ES-I3 (cell line): ENCODE measurements around the gene CALML4.

Experiments
- H3K36me3 ChIP-seq: 2 replicates; pipeline ENCODE4 v1.6.1; 2013; ENCODE audit warnings: mild to moderate bottlenecking, low read length, control low read depth, moderate library complexity; ENCODE audit not compliant: insufficient read depth
- H3K4me1 ChIP-seq: 2 replicates; pipeline ENCODE4 v1.6.1; 2013; ENCODE audit warnings: mild to moderate bottlenecking, control low read depth, low read length; ENCODE audit not compliant: insufficient read depth
- H3K9ac ChIP-seq: 2 replicates; pipeline ENCODE4 v1.6.1; 2013; ENCODE audit warnings: low read depth, mild to moderate bottlenecking, low read length, moderate library complexity
- H3K9me3 ChIP-seq: 2 replicates; pipeline ENCODE4 v1.6.1; 2013; ENCODE audit warnings: mild to moderate bottlenecking, low read length, moderate library complexity; ENCODE audit not compliant: control insufficient read depth, insufficient read depth

Gene CALML4

DNA sequence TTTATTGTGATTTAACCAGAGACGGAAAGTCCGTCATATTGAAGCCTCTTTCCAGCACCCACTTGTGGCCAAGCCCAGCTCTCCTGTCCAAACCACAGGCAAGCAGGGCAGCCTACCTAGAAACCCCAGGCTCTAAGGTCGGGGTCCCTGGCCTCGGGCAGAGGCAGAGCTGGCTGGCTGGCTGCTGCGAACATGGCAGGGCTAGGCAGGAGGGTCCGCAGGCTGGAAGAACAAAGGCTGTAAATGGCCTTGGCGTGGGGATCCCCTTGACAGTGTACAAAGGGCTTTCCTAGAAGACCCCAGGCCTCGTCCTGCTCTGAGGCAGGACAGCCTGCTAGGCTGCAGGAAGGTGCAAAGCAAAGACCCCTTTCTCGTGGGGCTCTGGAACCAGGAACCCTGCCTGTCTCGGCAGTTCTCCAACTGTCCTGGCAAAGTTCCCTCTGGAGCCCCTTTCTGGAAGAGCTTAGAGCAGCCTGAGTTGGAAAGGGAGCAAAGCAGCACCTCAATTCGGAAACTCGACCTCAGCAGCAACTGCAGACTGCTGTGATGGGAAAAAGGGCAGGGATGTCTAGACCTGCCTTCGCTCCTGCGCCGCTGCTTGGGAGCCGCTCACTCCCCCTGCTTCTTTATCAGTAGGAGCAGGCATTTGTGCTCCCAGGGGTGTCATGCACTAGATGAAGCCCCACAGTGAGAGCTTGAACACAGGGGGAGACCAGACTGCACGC, 8.5 kb downstream of the CALML4 start:
- no peak overlapping the region for H3K9ac ChIP-seq
- peaks cover 8% of the 10 kb centered on the region; the same call in 1 of the 2 replicates for H3K4me1 ChIP-seq
- H3K9me3 ChIP-seq, result no peaks in the 10 kb centered on the region
- no peaks in the 10 kb centered on the region for H3K36me3 ChIP-seq

DNA sequence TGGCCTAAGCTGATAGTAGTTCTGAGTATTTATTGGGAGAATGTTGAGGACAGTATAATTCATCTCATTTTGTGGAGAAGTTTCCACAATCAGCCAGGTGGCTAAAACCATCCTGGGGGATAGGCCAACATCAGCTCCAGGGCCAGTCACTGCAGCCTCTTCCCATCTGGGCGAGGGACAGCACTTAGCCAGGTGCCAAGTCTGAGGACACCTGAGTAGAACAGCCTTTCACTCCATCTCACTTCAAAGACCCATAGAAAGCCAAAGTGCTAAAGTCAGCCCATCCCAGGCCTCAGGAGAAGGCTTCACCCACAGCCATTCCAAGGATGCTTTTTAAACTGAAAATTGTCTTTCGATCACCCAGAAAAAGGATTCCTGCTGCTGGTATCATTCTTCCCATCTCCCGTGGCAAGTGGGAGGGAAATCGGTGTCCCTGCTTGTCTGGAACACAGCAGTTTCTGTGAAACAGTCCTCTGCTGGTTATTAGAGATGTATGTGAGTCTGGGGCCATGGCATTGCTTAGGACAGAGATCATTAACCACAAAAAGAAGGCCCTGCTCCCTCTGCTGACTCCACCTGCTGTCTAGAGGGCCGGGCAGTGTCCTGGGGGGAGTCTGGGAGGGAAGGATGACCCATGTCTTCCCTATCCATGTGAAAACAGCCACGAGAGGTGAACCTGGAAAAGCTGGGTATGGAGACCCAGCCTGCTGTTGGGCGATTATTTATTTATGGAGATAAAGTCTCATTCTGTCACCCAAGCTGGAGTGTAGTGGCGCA, 9.6 kb downstream of the CALML4 start:
- H3K4me1 ChIP-seq, result peaks cover 8% of the 10 kb centered on the region
- H3K36me3 ChIP-seq, result no peaks in the 10 kb centered on the region
- no peak overlapping the region for H3K9ac ChIP-seq
- no peaks in the 10 kb centered on the region for H3K9me3 ChIP-seq

DNA sequence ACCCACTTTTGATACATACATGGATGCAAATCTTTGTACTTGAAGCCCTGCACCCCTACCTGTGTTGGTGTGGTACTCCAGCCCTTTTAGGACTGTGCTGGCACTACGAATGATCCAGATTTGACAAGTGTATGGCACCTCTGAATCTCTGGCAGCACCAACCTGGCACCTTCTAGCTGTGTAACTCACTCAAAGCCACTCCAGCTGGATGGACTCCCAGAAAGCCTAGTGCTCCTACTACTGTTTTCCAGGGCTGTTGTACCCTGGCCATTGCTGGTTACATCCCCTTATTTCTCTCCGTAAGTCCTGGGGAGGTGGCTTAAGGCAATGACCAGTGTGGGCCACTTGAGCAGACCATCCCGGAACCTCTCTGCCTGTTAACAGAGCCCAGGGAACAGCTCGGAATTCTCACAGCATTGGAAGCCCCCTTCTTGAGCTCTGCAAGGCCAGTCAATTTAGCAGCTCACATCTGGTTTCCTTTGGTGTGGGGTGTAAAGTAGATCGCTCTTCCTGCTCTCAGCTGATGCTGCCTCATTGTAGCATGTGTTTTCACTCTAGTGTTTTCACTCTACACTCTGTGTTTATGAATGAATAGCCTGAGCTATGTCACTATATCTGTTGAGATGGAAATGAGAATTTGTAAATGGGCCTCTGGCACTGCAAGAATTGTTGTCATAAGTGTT, 12.2 kb downstream of the CALML4 start:
- H3K9ac ChIP-seq, result no peak overlapping the region
- peaks cover 4% of the 10 kb centered on the region; the same call in 1 of the 2 replicates for H3K36me3 ChIP-seq
- H3K4me1 ChIP-seq, result peaks cover 8% of the 10 kb centered on the region; the same call in 1 of the 2 replicates
- H3K9me3 ChIP-seq, result no peaks in the 10 kb centered on the region

DNA sequence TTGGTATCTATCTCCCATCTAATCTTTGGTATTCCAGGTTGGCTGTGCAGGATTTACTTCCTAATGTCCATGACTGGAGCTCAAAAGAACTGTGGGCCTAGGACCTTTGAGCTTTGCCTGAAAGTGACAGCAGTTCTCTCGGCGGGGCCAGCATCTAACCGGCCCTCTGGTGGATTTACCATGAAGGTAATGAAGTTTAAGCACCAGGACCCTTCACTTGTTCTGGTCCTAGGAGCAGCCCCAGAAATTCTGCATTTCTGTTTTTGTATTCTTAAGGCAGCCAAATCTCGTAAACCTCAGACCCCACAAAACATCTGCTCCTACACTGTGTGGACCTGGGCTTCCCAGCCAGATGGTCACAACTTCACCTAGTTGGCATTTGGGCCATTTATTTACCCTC, 13.0 kb downstream of the CALML4 start:
- no peak overlapping the region for H3K9ac ChIP-seq
- H3K9me3 ChIP-seq, result no peaks in the 10 kb centered on the region
- peaks cover 8% of the 10 kb centered on the region; the same call in 1 of the 2 replicates for H3K4me1 ChIP-seq
- peaks cover 4% of the 10 kb centered on the region; the same call in 1 of the 2 replicates for H3K36me3 ChIP-seq

DNA sequence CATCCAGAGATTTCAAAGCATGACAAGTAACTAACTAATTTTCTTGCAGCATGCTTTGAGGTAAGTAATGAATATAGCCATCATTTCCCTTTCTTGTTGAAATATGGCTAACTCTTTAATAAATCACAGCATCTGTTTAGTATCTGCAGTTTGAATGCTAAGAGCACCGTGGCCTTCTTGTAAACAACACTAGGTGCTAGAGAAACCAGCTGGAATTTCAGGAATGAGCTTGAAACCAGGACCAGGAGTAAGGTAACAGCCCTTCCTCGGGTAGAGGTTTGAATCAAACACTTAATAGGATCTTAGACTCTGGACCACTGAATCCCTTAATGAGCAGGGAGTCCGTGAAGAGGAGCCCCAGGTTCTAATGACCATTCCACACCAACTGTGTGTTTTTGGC, 13.6 kb downstream of the CALML4 start:
- no peak overlapping the region for H3K9ac ChIP-seq
- peaks cover 7% of the 10 kb centered on the region for H3K36me3 ChIP-seq
- peaks cover 8% of the 10 kb centered on the region; the same call in 1 of the 2 replicates for H3K4me1 ChIP-seq
- H3K9me3 ChIP-seq, result no peaks in the 10 kb centered on the region

DNA sequence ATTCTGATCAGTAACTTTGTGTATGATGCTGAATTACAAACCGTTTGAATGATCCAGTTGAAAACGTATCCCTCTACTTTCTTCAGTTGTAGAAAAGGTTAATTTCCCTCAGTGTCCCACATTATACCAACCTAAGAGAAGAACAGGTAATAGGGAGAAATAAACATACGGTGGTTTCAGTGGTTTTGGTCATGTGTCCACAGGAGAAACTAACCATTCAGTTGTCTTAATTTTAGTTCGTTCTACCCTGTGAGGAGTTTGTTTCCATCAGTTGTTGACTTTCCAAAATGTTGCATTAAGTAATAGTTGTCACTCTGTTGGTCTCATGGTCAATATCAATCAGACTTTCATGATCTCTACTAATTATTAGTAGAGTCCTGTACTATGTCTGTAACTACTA, 15.1 kb downstream of the CALML4 start:
- peaks cover 8% of the 10 kb centered on the region; the same call in 1 of the 2 replicates for H3K4me1 ChIP-seq
- peaks cover 9% of the 10 kb centered on the region for H3K36me3 ChIP-seq
- H3K9ac ChIP-seq, result no peak overlapping the region
- no peaks in the 10 kb centered on the region for H3K9me3 ChIP-seq

DNA sequence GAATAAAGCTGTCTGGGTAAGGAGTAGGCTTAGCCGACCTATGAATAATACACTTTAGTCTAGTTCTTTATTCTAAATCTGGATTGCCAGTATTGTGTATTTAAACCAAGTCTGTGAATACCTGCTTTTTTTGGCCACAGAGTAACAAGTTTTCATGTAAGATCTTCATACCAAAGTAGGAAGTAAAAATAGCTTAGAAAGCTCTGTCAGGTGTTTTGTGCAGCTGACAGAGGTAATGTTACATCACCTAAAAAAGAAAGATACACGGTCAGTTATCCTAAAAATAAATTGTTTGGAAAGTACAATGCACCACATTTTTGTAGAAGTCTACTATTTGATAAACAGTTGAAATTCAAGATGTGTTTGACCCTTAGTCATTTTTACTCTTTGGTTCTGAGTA, 16.5 kb downstream of the CALML4 start:
- Histone ChIP-seq H3K4me1 (peaks cover 8% of the 10 kb centered on the region; the same call in 1 of the 2 replicates), H3K36me3 (peaks cover 13% of the 10 kb centered on the region), H3K9me3 (no peaks in the 10 kb centered on the region), H3K9ac (no peak overlapping the region)

DNA sequence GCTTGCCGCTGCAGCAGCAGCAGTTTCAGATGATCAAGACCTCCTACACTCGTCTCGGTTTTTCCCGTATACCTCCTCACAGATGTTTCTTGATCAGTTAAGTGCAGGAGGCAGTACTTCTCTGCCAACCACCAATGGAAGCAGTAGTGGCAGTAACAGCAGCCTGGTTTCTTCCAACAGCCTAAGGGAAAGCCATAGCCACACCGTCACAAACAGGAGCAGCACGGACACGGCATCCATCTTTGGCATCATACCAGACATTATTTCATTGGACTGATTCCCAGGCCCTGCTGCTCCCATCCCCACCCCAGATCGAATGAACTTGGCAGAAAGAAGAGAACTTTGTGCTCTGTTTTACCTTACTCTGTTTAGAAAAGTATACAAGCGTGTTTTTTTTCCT, 17.6 kb downstream of the CALML4 start:
- no peak overlapping the region for H3K9ac ChIP-seq
- H3K4me1 ChIP-seq, result peaks cover 8% of the 10 kb centered on the region; the same call in 1 of the 2 replicates
- no peaks in the 10 kb centered on the region for H3K9me3 ChIP-seq
- H3K36me3 ChIP-seq, result peaks cover 13% of the 10 kb centered on the region

DNA sequence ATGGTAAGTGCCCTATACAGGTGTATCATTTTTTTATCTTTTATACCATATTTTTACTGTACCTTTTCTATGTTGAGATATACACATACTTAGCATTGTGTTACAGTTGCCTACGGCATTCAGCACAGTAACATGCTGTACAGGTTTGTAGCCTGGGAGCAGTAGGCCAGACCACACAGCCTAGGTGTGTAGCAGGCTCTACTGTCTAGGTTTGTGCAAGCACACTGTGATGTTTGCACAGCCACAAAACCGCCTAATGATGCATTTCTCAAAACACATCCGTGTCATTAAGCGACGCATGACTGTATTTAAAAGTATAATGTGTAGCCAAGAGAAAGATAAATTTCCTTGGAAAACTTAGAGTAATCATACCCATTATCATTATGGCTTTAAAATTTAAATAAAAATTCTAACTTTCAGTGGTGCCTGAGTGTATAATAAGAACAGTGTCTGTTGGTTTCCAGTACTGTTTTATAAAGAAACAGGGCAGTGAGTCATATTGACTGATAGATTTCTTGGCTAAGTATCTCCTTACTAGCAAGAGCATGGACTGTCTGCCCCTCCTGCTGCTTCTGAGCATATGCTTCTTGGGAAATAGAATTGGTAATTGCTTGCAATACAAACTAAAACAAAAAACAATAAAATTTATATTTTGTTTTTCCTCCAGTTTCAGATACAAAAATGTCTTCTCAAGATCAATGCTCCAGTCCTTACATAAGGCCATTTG, 18.3 kb downstream of the CALML4 start:
- H3K36me3 ChIP-seq, result peaks cover 13% of the 10 kb centered on the region
- H3K4me1 ChIP-seq, result peaks cover 7% of the 10 kb centered on the region; the same call in 1 of the 2 replicates
- H3K9ac ChIP-seq, result no peak overlapping the region
- H3K9me3 ChIP-seq, result no peaks in the 10 kb centered on the region

DNA sequence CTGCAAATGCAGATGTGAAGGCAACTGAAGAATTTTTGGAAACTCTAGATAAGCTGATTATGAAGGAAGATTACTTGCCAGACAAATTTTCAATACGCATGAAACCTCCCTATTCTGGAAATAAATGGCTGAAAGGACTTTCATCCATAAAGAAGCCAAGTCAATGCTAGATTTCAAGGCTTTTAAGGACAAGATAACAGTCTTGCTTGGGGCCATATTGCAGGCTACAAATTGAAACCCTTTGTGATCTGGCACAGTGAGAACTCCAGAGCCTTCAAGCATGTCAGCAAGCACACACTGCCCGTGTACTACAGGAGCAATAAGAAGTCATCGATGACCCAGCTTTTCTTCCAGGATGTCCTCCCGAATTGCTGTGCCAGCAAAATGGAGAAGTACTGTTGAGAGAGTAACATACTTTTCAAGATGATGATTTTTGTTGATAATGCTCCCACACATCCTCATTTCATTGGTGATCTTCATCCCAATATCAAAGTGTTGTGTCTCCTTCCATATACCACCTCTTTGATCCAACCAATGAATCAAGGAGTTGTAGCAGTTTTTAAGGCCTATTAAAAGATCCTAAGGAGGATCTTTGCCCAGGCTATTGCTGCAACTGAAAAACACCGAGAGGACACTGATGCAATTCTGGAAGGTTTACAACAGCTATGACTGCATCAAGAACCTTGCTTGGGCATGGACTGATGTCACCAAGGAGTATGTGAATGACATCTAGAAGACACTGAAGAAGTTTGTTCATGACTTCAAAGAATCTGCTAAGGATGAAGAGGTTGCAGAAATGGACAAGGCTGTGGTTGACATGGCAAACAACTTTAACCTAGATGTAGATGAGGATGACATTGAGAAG, 20.3 kb downstream of the CALML4 start:
- Histone ChIP-seq H3K36me3 (peaks cover 13% of the 10 kb centered on the region), H3K9me3 (no peaks in the 10 kb centered on the region), H3K9ac (no peak overlapping the region), H3K4me1 (no peaks in the 10 kb centered on the region)

DNA sequence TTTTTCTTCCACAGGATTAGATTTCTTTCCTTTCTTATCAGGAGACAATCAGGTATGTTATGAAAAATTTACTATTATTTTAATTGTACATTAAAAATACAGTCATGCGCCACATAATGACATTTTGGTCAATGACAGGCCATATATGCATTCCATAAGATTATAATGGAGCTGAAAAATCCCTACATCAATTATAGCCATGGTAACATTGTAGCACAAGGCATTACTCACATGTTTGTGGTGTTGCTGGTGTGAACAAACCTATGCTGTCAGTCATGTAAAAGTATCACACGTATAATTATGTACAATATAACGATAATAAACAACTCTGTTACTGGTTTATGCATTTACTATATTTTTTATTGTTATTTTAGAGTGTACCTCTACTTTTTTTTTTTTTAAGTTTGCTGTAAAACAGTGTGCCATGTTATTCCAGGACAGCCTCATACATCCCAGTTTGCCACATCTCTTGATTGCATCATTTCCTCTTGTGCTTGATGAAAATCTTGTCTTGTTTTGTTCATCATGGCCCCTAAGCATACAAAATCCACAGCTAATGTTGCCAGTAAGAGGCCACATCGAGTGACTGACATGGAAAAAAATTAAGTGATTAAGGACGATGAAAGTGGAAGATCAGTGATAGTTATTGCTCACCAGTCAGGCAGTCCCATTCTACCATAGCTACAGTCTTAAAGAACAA, 21.4 kb downstream of the CALML4 start:
- peaks cover 13% of the 10 kb centered on the region for H3K36me3 ChIP-seq
- H3K9me3 ChIP-seq, result no peaks in the 10 kb centered on the region
- H3K4me1 ChIP-seq, result no peaks in the 10 kb centered on the region
- no peak overlapping the region for H3K9ac ChIP-seq

DNA sequence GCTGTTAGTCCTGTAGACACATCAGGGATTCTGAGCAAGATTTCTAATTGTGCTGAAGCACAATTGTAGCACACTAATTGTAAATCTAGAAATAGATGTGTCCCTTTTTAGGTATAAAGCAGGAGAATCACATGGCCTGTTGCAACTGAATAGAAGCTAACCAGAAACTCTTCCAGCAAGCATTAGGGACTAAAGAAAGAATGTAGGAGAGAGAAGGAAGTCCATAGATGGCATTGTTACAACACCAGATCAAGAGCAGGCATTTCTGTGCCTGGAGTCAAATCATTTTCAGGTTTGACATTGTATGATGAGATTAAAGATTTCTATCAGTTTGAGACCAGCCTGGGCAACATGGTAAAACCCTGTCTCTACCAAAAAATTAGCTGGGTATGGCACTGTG, 27.4 kb downstream of the CALML4 start:
- no peaks in the 10 kb centered on the region for H3K4me1 ChIP-seq
- no peaks in the 10 kb centered on the region for H3K9me3 ChIP-seq
- peaks cover 6% of the 10 kb centered on the region; the same call in 1 of the 2 replicates for H3K36me3 ChIP-seq
- no peak overlapping the region for H3K9ac ChIP-seq

DNA sequence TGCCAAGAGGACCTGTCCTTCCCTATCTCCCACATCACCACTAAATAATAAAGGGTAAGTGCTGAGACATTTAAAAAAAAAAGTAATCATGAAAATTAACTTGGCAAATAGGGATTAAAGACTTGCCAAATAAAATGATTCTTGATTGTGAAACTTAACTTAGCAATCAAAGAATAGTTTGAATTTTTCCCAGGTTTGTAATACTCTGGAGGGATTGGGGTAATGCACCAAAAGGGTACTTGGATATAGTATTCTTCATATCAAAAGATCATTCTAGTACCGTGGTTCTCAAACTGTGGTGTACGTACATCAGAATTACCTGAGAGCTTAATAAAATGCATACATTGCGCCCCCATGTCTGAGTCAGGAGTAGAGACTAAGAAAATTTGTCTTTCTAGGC, 28.5 kb downstream of the CALML4 start:
- Histone ChIP-seq H3K9ac (no peak overlapping the region), H3K9me3 (no peaks in the 10 kb centered on the region), H3K36me3 (peaks cover 6% of the 10 kb centered on the region; the same call in 1 of the 2 replicates), H3K4me1 (no peaks in the 10 kb centered on the region)
